ENCODE measurements around the gene SPACA4.

The SPACA4 gene

DNA sequence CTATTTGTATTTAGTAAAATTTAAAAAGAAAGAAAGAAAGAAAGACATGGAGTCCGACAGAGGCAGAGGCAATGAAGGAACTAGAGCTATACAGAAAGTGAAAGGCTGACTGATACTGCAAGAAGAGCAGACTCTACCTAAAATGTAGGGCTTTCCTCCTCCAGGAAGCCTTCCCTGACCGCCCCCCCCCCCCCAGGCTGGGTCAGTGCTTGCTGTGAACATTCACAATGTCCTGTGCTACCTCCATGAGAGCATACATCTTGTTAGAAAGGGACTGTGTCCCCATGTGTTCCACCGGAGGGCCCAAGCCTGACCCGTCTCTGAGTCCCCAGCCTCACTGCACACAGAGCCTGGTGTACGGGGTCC lies 45.1 kb downstream of the SPACA4 start:
- no peak for DNase-seq (ENCODE audit: low read depth)

DNA sequence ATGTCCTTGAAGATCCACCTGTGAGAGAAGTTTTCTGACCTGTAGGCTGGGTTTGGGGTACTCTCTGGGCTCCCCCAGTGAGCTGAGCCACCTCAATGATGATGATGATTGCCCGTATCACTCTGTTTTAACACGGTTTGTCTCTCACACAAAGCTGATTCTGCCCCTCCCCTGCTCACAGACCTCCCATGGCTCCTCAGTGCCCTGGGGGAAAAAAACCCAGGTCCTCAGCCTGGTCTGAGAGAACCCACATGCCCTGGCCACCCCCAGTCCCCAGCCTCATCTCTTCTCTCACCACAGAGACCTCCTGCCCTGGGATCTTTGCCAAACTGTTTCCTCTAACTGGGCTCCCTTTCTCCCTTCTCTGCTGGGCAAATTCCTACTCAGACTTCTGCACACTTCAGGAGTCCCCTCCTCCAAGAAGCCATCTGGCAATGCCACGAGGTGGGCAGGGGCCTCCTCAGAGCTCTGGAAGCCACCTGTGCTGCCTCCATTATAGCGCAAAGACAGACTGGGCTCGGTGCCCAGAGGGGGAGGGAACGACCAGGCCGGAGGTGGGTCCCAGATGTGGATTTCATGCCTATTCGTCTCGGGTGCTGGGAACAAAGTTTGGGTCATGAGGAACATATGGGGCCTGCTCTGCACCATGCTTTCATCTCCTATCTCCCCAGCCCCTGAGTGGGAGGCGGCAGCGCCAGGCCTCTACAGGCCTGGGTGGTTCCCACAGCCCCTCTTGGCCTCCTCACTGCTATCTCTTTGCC lies 47.9 kb downstream of the SPACA4 start:
- DNase-seq (ENCODE audit: low read depth), result no peak

DNA sequence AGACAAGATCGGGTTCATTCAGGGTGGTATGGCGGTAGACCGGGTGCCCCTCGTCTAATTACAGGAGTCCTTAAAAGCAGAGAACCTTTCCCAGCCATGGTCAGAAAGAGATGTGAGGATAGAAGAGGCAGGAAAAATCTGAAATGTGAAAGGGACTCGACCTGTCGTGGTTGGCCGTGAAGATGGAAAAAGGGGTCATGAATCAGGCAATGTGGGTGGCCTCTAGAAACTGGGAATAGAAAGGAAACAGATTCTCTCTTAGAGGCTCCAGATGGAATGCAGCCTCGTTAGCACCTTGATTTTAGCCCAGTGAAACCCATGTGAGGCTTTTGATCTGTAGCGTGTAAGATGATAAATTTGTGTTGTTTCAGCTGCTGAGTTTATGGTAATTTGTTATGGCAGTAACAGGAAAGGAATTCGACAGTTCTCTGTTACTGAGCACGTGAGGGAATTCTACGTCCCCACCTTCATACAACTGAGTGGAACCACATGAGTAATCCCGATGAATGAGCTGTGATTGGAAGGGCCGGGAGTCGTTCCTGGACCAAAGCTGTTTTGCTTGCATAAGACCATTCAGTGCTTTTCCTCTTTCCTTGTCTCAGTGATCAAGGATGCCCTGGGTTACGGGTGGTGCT lies 50.4 kb downstream of the SPACA4 start:
- DNase-seq (ENCODE audit: low read depth), result no peak
